SK-N-SH treated with all-trans-retinoic acid at 6 μM for 48 hours (cell line): ENCODE results near the gene CARTPT.

Experiments
- ATAC-seq: fragments of 200-7000 bp; cut with Tn5 transposase; 3 replicates; pipeline ENCODE4 v1.9.1; 2020; ENCODE audit warnings: mild to moderate bottlenecking, moderate library complexity
- ARNTL ChIP-seq: fragments of 450-650 bp; formaldehyde crosslinking; IDR thresholded peaks from 2 replicates; pipeline ENCODE4 v1.5.0; 2020; ENCODE audit warnings: low read depth, mild to moderate bottlenecking, moderate library complexity, borderline replicate concordance
- CREB5 ChIP-seq: fragments of 250-450 bp; sonication (Bioruptor Pico); IDR thresholded peaks from 2 replicates; pipeline ENCODE4 v1.5.1; 2020; ENCODE audit warnings: low read depth, mild to moderate bottlenecking, moderate library complexity
- CSDC2 ChIP-seq: fragments of 250-450 bp; sonication (Bioruptor Pico); IDR thresholded peaks from 2 replicates; pipeline ENCODE4 v1.5.0; 2020; ENCODE audit warnings: mild to moderate bottlenecking, moderate library complexity
- ESRRG ChIP-seq: fragments of 250-450 bp; sonication (Bioruptor Pico); IDR thresholded peaks from 2 replicates; pipeline ENCODE4 v1.6.1; 2021; ENCODE audit warnings: mild to moderate bottlenecking
- GLIS3 ChIP-seq: fragments of 250-450 bp; sonication (Bioruptor Pico); IDR thresholded peaks from 2 replicates; pipeline ENCODE4 v1.5.0; 2020; ENCODE audit warnings: mild to moderate bottlenecking, moderate library complexity
- ISL1 ChIP-seq: fragments of 250-450 bp; sonication (Bioruptor Pico); IDR thresholded peaks from 2 replicates; pipeline ENCODE4 v2.1.2; 2022; ENCODE audit warnings: mild to moderate bottlenecking, moderate library complexity
- OSR1 ChIP-seq: fragments of 250-450 bp; sonication (Bioruptor Pico); IDR thresholded peaks from 2 replicates; pipeline ENCODE4 v1.8.0; 2022; ENCODE audit warnings: moderate library complexity, mild to moderate bottlenecking, inconsistent platforms
- POU6F1 ChIP-seq: fragments of 250-450 bp; sonication (Bioruptor Pico); IDR thresholded peaks from 2 replicates; pipeline ENCODE4 v1.8.0; 2021; ENCODE audit warnings: low read depth, mild to moderate bottlenecking, moderate library complexity, borderline replicate concordance
- PPARA ChIP-seq: fragments of 250-450 bp; sonication (Bioruptor Pico); IDR thresholded peaks from 2 replicates; pipeline ENCODE4 v1.5.0; 2020; ENCODE audit warnings: mild to moderate bottlenecking, borderline replicate concordance
- SNAI2 ChIP-seq: fragments of 250-450 bp; sonication (Bioruptor Pico); IDR thresholded peaks from 2 replicates; pipeline ENCODE4 v1.5.0; 2020; ENCODE audit warnings: mild to moderate bottlenecking, moderate library complexity
- TCF4 ChIP-seq: fragments of 250-450 bp; sonication (Bioruptor Pico); IDR thresholded peaks from 2 replicates; pipeline ENCODE4 v1.8.0; 2021; ENCODE audit warnings: mild to moderate bottlenecking, moderate library complexity, borderline replicate concordance
- TOX ChIP-seq: fragments of 250-450 bp; sonication (Bioruptor Pico); IDR thresholded peaks from 2 replicates; pipeline ENCODE4 v1.8.0; 2021; ENCODE audit warnings: mild to moderate bottlenecking, moderate library complexity, borderline replicate concordance
- ZC3H10 ChIP-seq: fragments of 250-450 bp; sonication (Bioruptor Pico); IDR thresholded peaks from 2 replicates; pipeline ENCODE4 v1.5.1; 2021; ENCODE audit warnings: mild to moderate bottlenecking, moderate library complexity
- ZFP3 ChIP-seq: fragments of 250-450 bp; sonication (Bioruptor Pico); IDR thresholded peaks from 2 replicates; pipeline ENCODE4 v1.5.0; 2020; ENCODE audit warnings: mild to moderate bottlenecking, moderate library complexity
- ZNF565 ChIP-seq: fragments of 450-650 bp; formaldehyde crosslinking; conservative IDR thresholded peaks from 2 replicates; pipeline ENCODE4 v1.5.0; 2020; ENCODE audit warnings: low read depth, mild to moderate bottlenecking, moderate library complexity
- ZNF70 ChIP-seq: fragments of 450-650 bp; formaldehyde crosslinking; IDR thresholded peaks from 2 replicates; pipeline ENCODE4 v1.5.0; 2020; ENCODE audit warnings: mild to moderate bottlenecking, moderate library complexity
- ZNF8 ChIP-seq: fragments of 450-650 bp; formaldehyde crosslinking; IDR thresholded peaks from 2 replicates; pipeline ENCODE4 v1.5.0; 2020; ENCODE audit warnings: mild to moderate bottlenecking, moderate library complexity
- TF ChIP-seq, protein P1 (sequence below): fragments of 250-450 bp; sonication (Bioruptor Pico); IDR thresholded peaks from 2 replicates; pipeline ENCODE4 v1.5.1; 2021; ENCODE audit warnings: mild to moderate bottlenecking, moderate library complexity
- TF ChIP-seq, protein P2 (sequence below): fragments of 250-450 bp; sonication (Bioruptor Pico); IDR thresholded peaks from 2 replicates; pipeline ENCODE4 v1.5.0; 2020; ENCODE audit warnings: mild to moderate bottlenecking, moderate library complexity
- TF ChIP-seq, protein P3 (sequence below): fragments of 250-450 bp; sonication (Bioruptor Pico); IDR thresholded peaks from 2 replicates; pipeline ENCODE4 v1.8.0; 2020; ENCODE audit warnings: mild to moderate bottlenecking, moderate library complexity, borderline replicate concordance

The CARTPT gene

DNA sequence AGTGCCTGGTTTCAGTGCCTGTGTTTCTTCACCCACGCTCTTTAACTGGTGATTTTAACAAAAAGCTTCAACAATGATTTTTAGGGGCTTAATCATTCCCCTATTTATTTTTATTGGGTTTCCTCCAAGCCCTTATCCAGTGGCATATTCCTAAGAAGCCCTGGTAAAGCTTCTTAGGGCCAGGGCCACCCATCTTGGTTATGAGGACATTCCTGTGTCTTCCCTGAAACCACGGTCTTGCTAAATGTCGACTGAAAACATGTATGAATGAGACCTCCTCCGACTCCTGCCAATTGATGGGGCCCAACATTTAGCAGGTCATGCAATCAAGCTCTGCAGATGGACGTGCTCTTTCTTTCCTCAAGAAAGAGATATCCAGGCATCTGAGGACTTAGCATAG is 13.7 kb upstream of the CARTPT start:
- TF ChIP-seq ISL1 (CRISPR knock-in tag) (no peak), CSDC2 (no peak), ZNF70 (no peak), ZFP3 (CRISPR knock-in tag) (no peak), TCF4 (CRISPR knock-in tag) (no peak), ARNTL (no peak), ZNF8 (CRISPR knock-in tag) (no peak), SNAI2 (CRISPR knock-in tag) (no peak), POU6F1 (CRISPR knock-in tag) (no peak), TOX (CRISPR knock-in tag) (no peak), GLIS3 (CRISPR knock-in tag) (no peak), ESRRG (CRISPR knock-in tag) (no peak), ZC3H10 (CRISPR knock-in tag) (no peak), CREB5 (no peak), PPARA (no peak), ZNF565 (no peak), OSR1 (CRISPR knock-in tag) (no peak)
- TF ChIP-seq, protein P1, sequence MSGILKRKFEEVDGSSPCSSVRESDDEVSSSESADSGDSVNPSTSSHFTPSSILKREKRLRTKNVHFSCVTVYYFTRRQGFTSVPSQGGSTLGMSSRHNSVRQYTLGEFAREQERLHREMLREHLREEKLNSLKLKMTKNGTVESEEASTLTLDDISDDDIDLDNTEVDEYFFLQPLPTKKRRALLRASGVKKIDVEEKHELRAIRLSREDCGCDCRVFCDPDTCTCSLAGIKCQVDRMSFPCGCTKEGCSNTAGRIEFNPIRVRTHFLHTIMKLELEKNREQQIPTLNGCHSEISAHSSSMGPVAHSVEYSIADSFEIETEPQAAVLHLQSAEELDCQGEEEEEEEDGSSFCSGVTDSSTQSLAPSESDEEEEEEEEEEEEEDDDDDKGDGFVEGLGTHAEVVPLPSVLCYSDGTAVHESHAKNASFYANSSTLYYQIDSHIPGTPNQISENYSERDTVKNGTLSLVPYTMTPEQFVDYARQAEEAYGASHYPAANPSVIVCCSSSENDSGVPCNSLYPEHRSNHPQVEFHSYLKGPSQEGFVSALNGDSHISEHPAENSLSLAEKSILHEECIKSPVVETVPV (CRISPR knock-in tag) = no peak
- TF ChIP-seq, protein P2, sequence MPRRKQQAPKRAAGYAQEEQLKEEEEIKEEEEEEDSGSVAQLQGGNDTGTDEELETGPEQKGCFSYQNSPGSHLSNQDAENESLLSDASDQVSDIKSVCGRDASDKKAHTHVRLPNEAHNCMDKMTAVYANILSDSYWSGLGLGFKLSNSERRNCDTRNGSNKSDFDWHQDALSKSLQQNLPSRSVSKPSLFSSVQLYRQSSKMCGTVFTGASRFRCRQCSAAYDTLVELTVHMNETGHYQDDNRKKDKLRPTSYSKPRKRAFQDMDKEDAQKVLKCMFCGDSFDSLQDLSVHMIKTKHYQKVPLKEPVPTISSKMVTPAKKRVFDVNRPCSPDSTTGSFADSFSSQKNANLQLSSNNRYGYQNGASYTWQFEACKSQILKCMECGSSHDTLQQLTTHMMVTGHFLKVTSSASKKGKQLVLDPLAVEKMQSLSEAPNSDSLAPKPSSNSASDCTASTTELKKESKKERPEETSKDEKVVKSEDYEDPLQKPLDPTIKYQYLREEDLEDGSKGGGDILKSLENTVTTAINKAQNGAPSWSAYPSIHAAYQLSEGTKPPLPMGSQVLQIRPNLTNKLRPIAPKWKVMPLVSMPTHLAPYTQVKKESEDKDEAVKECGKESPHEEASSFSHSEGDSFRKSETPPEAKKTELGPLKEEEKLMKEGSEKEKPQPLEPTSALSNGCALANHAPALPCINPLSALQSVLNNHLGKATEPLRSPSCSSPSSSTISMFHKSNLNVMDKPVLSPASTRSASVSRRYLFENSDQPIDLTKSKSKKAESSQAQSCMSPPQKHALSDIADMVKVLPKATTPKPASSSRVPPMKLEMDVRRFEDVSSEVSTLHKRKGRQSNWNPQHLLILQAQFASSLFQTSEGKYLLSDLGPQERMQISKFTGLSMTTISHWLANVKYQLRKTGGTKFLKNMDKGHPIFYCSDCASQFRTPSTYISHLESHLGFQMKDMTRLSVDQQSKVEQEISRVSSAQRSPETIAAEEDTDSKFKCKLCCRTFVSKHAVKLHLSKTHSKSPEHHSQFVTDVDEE = no peak
- TF ChIP-seq, protein P3, sequence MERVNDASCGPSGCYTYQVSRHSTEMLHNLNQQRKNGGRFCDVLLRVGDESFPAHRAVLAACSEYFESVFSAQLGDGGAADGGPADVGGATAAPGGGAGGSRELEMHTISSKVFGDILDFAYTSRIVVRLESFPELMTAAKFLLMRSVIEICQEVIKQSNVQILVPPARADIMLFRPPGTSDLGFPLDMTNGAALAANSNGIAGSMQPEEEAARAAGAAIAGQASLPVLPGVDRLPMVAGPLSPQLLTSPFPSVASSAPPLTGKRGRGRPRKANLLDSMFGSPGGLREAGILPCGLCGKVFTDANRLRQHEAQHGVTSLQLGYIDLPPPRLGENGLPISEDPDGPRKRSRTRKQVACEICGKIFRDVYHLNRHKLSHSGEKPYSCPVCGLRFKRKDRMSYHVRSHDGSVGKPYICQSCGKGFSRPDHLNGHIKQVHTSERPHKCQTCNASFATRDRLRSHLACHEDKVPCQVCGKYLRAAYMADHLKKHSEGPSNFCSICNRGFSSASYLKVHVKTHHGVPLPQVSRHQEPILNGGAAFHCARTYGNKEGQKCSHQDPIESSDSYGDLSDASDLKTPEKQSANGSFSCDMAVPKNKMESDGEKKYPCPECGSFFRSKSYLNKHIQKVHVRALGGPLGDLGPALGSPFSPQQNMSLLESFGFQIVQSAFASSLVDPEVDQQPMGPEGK (CRISPR knock-in tag) = no peak
- no peak for ATAC-seq

DNA sequence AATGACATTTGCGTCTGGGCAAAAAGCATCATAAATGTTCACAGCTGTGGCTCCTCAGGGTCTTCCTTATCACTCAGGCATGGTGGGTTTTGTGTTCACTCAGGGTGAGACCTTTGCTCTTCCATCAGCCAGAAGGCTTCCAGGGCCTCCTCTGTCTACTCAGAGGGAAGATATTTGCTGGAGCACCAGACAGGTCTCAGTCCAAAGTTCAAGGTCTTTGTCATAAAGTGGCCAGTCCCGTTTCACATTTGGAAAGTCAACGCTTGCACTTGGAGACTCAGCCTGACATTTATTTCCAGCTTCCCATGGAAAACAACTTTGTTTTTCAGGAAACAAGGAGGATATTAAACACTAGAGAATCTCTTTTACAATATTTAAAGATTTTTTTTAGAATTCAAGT is 12.2 kb upstream of the CARTPT start:
- TF ChIP-seq ZC3H10 (CRISPR knock-in tag) (no peak), GLIS3 (CRISPR knock-in tag) (no peak), ZNF70 (no peak), ISL1 (CRISPR knock-in tag) (no peak), OSR1 (CRISPR knock-in tag) (no peak), SNAI2 (CRISPR knock-in tag) (no peak), ZNF8 (CRISPR knock-in tag) (no peak), TOX (CRISPR knock-in tag) (no peak), CSDC2 (no peak), ZNF565 (no peak), ZFP3 (CRISPR knock-in tag) (no peak), ARNTL (no peak), CREB5 (no peak)
- TF ChIP-seq, protein P3 (CRISPR knock-in tag) = no peak
- TF ChIP-seq, all 23 proteins: peak for 0
- no peak for ATAC-seq
